HepG2 (cell line): ENCODE results near the gene KLHL12. TPM values are rescaled to one million over a fixed set of nuclear protein-coding genes. Genes with fewer than 3 reads are reported as not detected.

ENCODE experiments used
- ARID2 ChIP-seq: sonication (generic); formaldehyde crosslinking; IDR thresholded peaks from 2 replicates; pipeline ENCODE4 v1.8.1; 2022; ENCODE audit warnings: mild to moderate bottlenecking, missing genetic modification reagents, borderline replicate concordance
- FOSL2 ChIP-seq: sonication (generic); formaldehyde crosslinking; IDR thresholded peaks from 2 replicates; pipeline ENCODE4 v1.4.0; 2020; ENCODE audit warnings: missing genetic modification reagents
- GPN1 ChIP-seq: sonication (generic); formaldehyde crosslinking; IDR thresholded peaks from 2 replicates; pipeline ENCODE4 v1.5.1; 2020; ENCODE audit warnings: missing genetic modification reagents, borderline replicate concordance
- MIER3 ChIP-seq: IDR thresholded peaks from 2 replicates; pipeline ENCODE4 v1.6.1; 2016; ENCODE audit warnings: missing compliant biosample characterization, borderline replicate concordance
- NFE2 ChIP-seq: sonication (generic); formaldehyde crosslinking; IDR thresholded peaks from 2 replicates; pipeline ENCODE4 v1.4.0; 2020; ENCODE audit warnings: missing genetic modification reagents
- PAX8 ChIP-seq: sonication (generic); formaldehyde crosslinking; IDR thresholded peaks from 2 replicates; pipeline ENCODE4 v1.8.0; 2022; ENCODE audit warnings: mild to moderate bottlenecking, missing genetic modification reagents, borderline replicate concordance
- SAFB2 ChIP-seq: sonication (generic); formaldehyde crosslinking; IDR thresholded peaks from 2 replicates; pipeline ENCODE4 v1.5.1; 2020; ENCODE audit warnings: missing genetic modification reagents, low read depth, mild to moderate bottlenecking, borderline replicate concordance
- SMARCE1 ChIP-seq: fragments of 450-650 bp; IDR thresholded peaks from 2 replicates; pipeline ENCODE4 v1.6.1; 2017; ENCODE audit warnings: borderline replicate concordance
- ZKSCAN5 ChIP-seq: sonication (generic); formaldehyde crosslinking; IDR thresholded peaks from 2 replicates; pipeline ENCODE4 v1.5.1; 2020; ENCODE audit warnings: mild to moderate bottlenecking, missing genetic modification reagents
- ZNF10 ChIP-seq: sonication (generic); formaldehyde crosslinking; IDR thresholded peaks from 2 replicates; pipeline ENCODE4 v1.4.0; 2020; ENCODE audit warnings: mild to moderate bottlenecking, low read depth, missing genetic modification reagents, borderline replicate concordance
- ZNF143 ChIP-seq: sonication (generic); formaldehyde crosslinking; IDR thresholded peaks from 2 replicates; pipeline ENCODE4 v1.4.0; 2020; ENCODE audit warnings: missing genetic modification reagents
- ZNF260 ChIP-seq: sonication (generic); formaldehyde crosslinking; IDR thresholded peaks from 2 replicates; pipeline ENCODE4 v1.4.0; 2020; ENCODE audit warnings: missing genetic modification reagents, low read depth, mild to moderate bottlenecking, borderline replicate concordance
- ZNF367 ChIP-seq: sonication (generic); formaldehyde crosslinking; IDR thresholded peaks from 2 replicates; pipeline ENCODE4 v1.4.0; 2020; ENCODE audit warnings: missing genetic modification reagents, borderline replicate concordance
- ZNF75D ChIP-seq: sonication (generic); formaldehyde crosslinking; IDR thresholded peaks from 2 replicates; pipeline ENCODE4 v1.8.1; 2023; ENCODE audit warnings: missing genetic modification reagents, mild to moderate bottlenecking, borderline replicate concordance
- ZSCAN29 ChIP-seq: sonication (generic); formaldehyde crosslinking; conservative IDR thresholded peaks from 2 replicates; pipeline ENCODE4 v1.4.0; 2020; ENCODE audit warnings: mild to moderate bottlenecking, missing genetic modification reagents
- polyA plus RNA-seq, 8 experiments: library from polyadenylated mRNA; depleted of rRNA in 3 of 8; stranded (reverse) in 7 of 8; unstranded in 1 of 8; fragments of >200 nt; fragmentation: Illumina TruSeq in 4 of 8; extraction: Trizol in 4 of 8; gene quantifications; 2 replicates each; pipeline versions ENCODE4 v1.2.1 to v1.2.3, GENCODE V29; 2011 to 2016; ENCODE audit warnings: low read depth in 4 of 8, missing spikeins in 1 of 8, mixed read lengths in 1 of 8; ENCODE audit not compliant: insufficient read depth in 1 of 8
- total RNA-seq, 5 experiments: library from RNA; depleted of rRNA; stranded (reverse); fragments of >200 nt; fragmentation: Illumina TruSeq; extraction: Trizol; gene quantifications; 2 replicates each; pipeline ENCODE4 v1.2.3, GENCODE V29; 2016; ENCODE audit warnings: low read depth in 1 of 5
- TF ChIP-seq, protein P1 (sequence below): sonication (generic); formaldehyde crosslinking; IDR thresholded peaks from 2 replicates; pipeline ENCODE4 v1.4.0; 2020; ENCODE audit warnings: missing genetic modification reagents, borderline replicate concordance
- TF ChIP-seq, protein P2 (sequence below): sonication (generic); formaldehyde crosslinking; IDR thresholded peaks from 2 replicates; pipeline ENCODE4 v1.4.0; 2020; ENCODE audit warnings: missing genetic modification reagents, mild to moderate bottlenecking, borderline replicate concordance
- TF ChIP-seq, protein P3 (sequence below): sonication (generic); formaldehyde crosslinking; IDR thresholded peaks from 2 replicates; pipeline ENCODE4 v1.5.0; 2020; ENCODE audit warnings: mild to moderate bottlenecking, missing genetic modification reagents
- TF ChIP-seq, protein P4 (sequence below): sonication (generic); formaldehyde crosslinking; IDR thresholded peaks from 2 replicates; pipeline ENCODE4 v1.8.1; 2023; ENCODE audit warnings: mild to moderate bottlenecking, inconsistent platforms, moderate library complexity, missing genetic modification reagents, borderline replicate concordance
- TF ChIP-seq, protein P5 (sequence below): sonication (generic); formaldehyde crosslinking; IDR thresholded peaks from 2 replicates; pipeline ENCODE4 v1.4.0; 2020; ENCODE audit warnings: missing genetic modification reagents, borderline replicate concordance

KLHL12 gene
- total and polyA plus RNA-seq, 2 of the 13 experiments (the other 11 are each of a cell fraction or from before 2014, with no cell fraction given), result 19.2 to 25.2 TPM

DNA sequence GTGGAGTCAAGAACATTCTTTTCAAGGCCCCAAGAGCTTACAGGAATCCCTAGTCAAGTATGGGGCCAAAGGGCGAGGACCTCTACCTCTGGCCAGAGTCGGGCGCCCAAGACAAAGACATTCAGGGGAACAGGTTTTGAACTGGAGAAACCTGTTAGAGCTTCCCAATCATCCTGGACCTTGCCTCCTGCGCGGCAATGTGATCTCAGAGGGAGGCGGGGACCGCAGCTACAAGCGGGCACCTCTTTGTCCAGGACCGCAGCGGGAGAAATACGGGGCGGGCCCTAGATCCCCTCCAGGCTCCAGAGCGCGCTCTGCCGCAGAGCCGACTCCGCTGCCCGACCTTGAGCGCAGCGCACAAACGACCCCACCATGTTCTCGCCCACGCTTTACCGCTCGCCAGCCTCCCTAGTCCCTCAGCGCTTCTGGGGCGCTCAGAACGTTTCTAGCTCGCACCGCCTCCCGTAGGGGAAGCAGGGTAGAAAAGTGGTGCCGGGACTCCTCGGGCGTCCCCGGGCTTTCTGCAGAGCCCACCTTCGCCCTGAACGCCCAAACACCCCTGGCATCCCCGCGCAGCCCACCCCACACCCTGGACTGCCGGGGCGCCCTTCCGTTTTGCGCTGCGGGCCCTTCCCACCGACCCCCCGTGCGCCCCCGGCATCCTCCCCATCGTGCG is 66.2 kb downstream of the KLHL12 start (continued):
- no peak for TF ChIP-seq ZNF75D
- no peak for TF ChIP-seq ZNF367 (CRISPR knock-in tag)
- no peak for TF ChIP-seq FOSL2 (CRISPR knock-in tag)
- TF ChIP-seq, protein P1, sequence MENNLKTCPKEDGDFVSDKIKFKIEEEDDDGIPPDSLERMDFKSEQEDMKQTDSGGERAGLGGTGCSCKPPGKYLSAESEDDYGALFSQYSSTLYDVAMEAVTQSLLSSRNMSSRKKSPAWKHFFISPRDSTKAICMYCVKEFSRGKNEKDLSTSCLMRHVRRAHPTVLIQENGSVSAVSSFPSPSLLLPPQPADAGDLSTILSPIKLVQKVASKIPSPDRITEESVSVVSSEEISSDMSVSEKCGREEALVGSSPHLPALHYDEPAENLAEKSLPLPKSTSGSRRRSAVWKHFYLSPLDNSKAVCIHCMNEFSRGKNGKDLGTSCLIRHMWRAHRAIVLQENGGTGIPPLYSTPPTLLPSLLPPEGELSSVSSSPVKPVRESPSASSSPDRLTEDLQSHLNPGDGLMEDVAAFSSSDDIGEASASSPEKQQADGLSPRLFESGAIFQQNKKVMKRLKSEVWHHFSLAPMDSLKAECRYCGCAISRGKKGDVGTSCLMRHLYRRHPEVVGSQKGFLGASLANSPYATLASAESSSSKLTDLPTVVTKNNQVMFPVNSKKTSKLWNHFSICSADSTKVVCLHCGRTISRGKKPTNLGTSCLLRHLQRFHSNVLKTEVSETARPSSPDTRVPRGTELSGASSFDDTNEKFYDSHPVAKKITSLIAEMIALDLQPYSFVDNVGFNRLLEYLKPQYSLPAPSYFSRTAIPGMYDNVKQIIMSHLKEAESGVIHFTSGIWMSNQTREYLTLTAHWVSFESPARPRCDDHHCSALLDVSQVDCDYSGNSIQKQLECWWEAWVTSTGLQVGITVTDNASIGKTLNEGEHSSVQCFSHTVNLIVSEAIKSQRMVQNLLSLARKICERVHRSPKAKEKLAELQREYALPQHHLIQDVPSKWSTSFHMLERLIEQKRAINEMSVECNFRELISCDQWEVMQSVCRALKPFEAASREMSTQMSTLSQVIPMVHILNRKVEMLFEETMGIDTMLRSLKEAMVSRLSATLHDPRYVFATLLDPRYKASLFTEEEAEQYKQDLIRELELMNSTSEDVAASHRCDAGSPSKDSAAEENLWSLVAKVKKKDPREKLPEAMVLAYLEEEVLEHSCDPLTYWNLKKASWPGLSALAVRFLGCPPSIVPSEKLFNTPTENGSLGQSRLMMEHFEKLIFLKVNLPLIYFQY (CRISPR knock-in tag), result 0 out of 2 replicates have a peak, but pooled peaks have one; percentile 21
- TF ChIP-seq ARID2 (CRISPR knock-in tag), result no peak
- TF ChIP-seq, protein P2, sequence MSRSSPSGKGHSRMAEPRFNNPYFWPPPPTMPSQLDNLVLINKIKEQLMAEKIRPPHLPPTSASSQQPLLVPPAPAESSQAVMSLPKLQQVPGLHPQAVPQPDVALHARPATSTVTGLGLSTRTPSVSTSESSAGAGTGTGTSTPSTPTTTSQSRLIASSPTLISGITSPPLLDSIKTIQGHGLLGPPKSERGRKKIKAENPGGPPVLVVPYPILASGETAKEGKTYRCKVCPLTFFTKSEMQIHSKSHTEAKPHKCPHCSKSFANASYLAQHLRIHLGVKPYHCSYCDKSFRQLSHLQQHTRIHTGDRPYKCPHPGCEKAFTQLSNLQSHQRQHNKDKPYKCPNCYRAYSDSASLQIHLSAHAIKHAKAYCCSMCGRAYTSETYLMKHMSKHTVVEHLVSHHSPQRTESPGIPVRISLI (CRISPR knock-in tag), result no peak
- no peak for TF ChIP-seq ZKSCAN5 (CRISPR knock-in tag)
- no peak for TF ChIP-seq NFE2 (CRISPR knock-in tag)
- TF ChIP-seq ZNF260 (CRISPR knock-in tag), result no peak
- TF ChIP-seq ZNF10 (CRISPR knock-in tag), result no peak
- no peak for TF ChIP-seq MIER3 (CRISPR knock-in tag)
- TF ChIP-seq, protein P3, sequence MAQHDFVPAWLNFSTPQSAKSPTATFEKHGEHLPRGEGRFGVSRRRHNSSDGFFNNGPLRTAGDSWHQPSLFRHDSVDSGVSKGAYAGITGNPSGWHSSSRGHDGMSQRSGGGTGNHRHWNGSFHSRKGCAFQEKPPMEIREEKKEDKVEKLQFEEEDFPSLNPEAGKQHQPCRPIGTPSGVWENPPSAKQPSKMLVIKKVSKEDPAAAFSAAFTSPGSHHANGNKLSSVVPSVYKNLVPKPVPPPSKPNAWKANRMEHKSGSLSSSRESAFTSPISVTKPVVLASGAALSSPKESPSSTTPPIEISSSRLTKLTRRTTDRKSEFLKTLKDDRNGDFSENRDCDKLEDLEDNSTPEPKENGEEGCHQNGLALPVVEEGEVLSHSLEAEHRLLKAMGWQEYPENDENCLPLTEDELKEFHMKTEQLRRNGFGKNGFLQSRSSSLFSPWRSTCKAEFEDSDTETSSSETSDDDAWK (CRISPR knock-in tag), result no peak
- TF ChIP-seq, protein P4, sequence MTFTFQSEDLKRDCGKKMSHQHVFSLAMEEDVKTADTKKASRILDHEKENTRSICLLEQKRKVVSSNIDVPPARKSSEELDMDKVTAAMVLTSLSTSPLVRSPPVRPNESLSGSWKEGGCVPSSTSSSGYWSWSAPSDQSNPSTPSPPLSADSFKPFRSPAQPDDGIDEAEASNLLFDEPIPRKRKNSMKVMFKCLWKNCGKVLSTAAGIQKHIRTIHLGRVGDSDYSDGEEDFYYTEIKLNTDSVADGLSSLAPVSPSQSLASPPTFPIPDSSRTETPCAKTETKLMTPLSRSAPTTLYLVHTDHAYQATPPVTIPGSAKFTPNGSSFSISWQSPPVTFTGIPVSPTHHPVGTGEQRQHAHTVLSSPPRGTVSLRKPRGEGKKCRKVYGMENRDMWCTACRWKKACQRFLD (CRISPR knock-in tag), result no peak
- no peak for TF ChIP-seq ZNF143 (CRISPR knock-in tag)
- no peak for TF ChIP-seq ZSCAN29 (CRISPR knock-in tag)
- TF ChIP-seq SAFB2 (CRISPR knock-in tag), result no peak; the same call in 1 of the 2 replicates
- TF ChIP-seq, protein P5, sequence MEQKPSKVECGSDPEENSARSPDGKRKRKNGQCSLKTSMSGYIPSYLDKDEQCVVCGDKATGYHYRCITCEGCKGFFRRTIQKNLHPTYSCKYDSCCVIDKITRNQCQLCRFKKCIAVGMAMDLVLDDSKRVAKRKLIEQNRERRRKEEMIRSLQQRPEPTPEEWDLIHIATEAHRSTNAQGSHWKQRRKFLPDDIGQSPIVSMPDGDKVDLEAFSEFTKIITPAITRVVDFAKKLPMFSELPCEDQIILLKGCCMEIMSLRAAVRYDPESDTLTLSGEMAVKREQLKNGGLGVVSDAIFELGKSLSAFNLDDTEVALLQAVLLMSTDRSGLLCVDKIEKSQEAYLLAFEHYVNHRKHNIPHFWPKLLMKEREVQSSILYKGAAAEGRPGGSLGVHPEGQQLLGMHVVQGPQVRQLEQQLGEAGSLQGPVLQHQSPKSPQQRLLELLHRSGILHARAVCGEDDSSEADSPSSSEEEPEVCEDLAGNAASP (CRISPR knock-in tag), result 0 out of 2 replicates have a peak, but pooled peaks have one; percentile 39
- 0 out of 2 replicates have a peak, but pooled peaks have one; percentile 61 for TF ChIP-seq GPN1 (CRISPR knock-in tag)
- TF ChIP-seq SMARCE1, result no peak
- 0 out of 2 replicates have a peak, but pooled peaks have one; percentile 41 for TF ChIP-seq PAX8 (CRISPR knock-in tag)
